AG10803 (cell line): ENCODE measurements around the gene PCSK6.
A peak's percentile ranks its signal among the peaks of the same experiment; 100 is the strongest.

Experiments used
- DNase-seq: peaks from one replicate; pipeline ENCODE4 v3.0.0; 2010; ENCODE audit warnings: low read depth
- H3K4me3 ChIP-seq: 2 replicates; pipeline ENCODE4 v1.5.1; 2011; ENCODE audit warnings: mild to moderate bottlenecking, low read length, control low read depth
- CTCF ChIP-seq: conservative IDR thresholded peaks from 2 replicates; pipeline ENCODE4 v1.5.1; 2011; ENCODE audit warnings: mild to moderate bottlenecking, low read length, control low read depth, inconsistent platforms

PCSK6 gene

GRCh38 chr15:101451846-101452245 lies 37.7 kb downstream of the PCSK6 start:
- DNase-seq = peak; percentile 67
- no peak overlapping the region for H3K4me3 ChIP-seq
- TF ChIP-seq CTCF = no peak

- TF ChIP-seq CTCF = no peak
- peak; percentile 81 for DNase-seq
- H3K4me3 ChIP-seq = no peak overlapping the region
These were observed 38.2 kb downstream of the PCSK6 start for GRCh38 chr15:101451266-101451799.

DNA sequence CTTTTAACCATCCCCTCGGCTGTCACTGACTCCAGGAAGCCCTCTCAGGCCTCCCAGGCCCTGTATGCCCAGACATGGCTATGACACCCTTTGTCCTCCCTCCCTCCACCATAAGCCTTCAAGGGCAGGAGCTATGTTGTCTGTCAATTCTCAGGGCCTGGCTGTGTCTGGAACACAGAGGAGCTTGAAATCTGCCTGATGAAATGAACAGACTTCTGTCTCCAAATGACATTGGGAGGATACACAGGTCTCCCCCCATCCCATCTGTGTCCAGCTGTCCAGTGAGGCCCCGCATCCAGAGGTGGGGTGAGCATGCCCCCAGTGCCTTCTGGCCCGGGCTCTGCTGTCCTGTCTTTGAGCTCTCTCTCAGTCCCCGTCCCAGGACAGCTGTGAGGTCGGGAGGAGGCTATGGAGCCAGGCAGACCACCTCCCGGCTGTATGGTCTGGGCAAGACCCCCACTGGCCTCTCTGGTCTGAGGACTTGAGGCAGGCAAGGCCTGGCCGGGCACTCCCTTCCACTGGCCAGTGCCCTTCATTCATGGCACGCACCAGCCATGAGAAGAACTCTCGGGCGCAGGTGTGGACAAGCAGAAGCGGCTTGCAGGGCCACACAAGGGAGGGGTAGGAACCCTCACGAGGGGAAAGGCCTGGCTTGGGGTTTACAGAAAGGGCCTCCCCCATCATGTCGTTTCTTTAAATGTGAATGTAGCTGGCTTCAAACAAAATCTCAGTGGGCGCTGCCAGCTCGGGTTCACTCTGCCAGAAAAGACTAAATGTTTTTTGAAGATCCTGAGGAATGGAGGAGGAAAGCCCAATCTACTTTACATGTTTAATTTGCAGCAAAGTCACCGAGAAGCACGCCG lies 38.9 kb downstream of the PCSK6 start:
- no peak for TF ChIP-seq CTCF
- no peak for DNase-seq
- no peak overlapping the region for H3K4me3 ChIP-seq

- DNase-seq = no peak
- no peak overlapping the region for H3K4me3 ChIP-seq
- TF ChIP-seq CTCF = no peak
These were observed 39.8 kb downstream of the PCSK6 start for GRCh38 chr15:101449471-101450402.

DNA sequence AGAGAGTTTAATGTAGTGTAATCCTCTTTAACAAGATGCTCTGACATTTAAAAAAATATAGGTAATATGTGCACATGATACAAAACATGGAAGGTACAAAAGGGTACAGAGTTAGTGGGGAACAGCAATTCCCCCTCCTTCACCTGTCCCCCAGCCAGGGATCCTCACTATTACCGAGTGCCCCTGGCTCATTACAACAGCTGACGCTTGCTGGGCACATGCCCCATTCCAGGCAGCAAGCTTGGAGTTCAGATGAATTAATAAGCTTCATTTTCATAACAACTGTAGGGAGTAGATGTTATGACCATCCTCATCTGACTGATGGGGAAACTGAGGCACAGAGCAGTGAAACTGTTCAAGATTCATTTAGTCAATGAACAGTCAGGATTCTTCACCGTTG lies 41.2 kb downstream of the PCSK6 start:
- no peak overlapping the region for H3K4me3 ChIP-seq
- DNase-seq = no peak
- TF ChIP-seq CTCF = no peak

DNA sequence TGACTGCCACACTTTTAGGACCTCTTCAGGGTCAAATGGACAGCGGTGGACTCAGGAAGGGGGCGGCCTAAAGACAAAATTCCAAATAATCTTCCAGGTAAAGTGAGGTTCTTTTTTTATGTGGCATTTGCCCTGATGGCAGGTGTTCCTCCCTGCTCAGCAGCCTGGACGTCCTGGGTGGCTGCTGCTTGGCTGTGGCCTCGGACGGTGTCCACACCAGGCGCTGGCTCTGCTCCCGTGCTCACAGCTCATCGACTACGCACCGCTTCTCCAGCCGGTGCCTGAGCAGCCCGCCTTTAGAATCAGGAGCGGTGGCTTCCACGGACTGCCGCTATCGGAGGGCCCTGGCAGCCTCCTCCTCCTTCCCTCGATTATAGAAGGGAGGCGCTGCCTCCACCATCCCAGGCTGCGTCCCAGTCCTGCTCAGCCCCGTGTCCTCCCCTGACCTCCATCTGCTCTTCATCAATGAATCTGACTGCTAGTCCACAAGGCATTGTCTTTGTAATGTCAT lies 41.9 kb downstream of the PCSK6 start:
- TF ChIP-seq CTCF = no peak
- no peak overlapping the region for H3K4me3 ChIP-seq
- DNase-seq = no peak
